ENCODE data around the gene NR6A1. TPM values are rescaled to one million over a fixed set of nuclear protein-coding genes. Genes with fewer than 3 reads are reported as not detected.

NR6A1 gene
- total and polyA plus RNA-seq, 5 donors = 0.57 to 1.9 (median 0.91) TPM

- H3K27me3 ChIP-seq (ENCODE audit: control insufficient read depth, insufficient read depth) = no peaks in the 10 kb centered on the region
- 81% methylated on average over 2 of the region's 2 CpGs for WGBS
Observed at GRCh38 chr9:124602632-124603031, 168.5 kb downstream of the NR6A1 start.

GRCh38 chr9:124602204-124602603 lies 168.9 kb downstream of the NR6A1 start:
- no peak for ATAC-seq
- 68% methylated on average over 2 of the region's 2 CpGs for WGBS
- Histone ChIP-seq H3K4me3 (ENCODE audit: low read length) (no peak overlapping the region), H3K27ac (ENCODE audit: low read length) (no peak overlapping the region), H3K9me3 (ENCODE audit: control insufficient read depth, low read length) (no peaks in the 10 kb centered on the region), H3K4me1 (ENCODE audit: control insufficient read depth, insufficient read depth, low read length) (no peaks in the 10 kb centered on the region), H3K27me3 (ENCODE audit: control insufficient read depth, insufficient read depth) (no peaks in the 10 kb centered on the region)
- DNase-seq = no peak
- intact Hi-C loops (cut with DNase I) = no loop called here

More at GRCh38 chr9:124602632-124603031, 168.5 kb downstream of the NR6A1 start:
- H3K4me3 ChIP-seq (ENCODE audit: low read length) = no peak overlapping the region
- H3K9me3 ChIP-seq (ENCODE audit: control insufficient read depth, low read length) = no peaks in the 10 kb centered on the region
- intact Hi-C loops (cut with DNase I) = no loop called here
- H3K4me1 ChIP-seq (ENCODE audit: control insufficient read depth, insufficient read depth, low read length) = no peaks in the 10 kb centered on the region
- H3K27ac ChIP-seq (ENCODE audit: low read length) = no peak overlapping the region
- DNase-seq (no peak), ATAC-seq (no peak)

GRCh38 chr9:124600407-124600806 lies 170.7 kb downstream of the NR6A1 start:
- no peak overlapping the region for H3K4me3 ChIP-seq (ENCODE audit: low read length)
- no peaks in the 10 kb centered on the region for H3K9me3 ChIP-seq (ENCODE audit: control insufficient read depth, low read length)
- H3K27ac ChIP-seq (ENCODE audit: low read length) = no peak overlapping the region
- no peak for DNase-seq
- ATAC-seq = no peak
- H3K4me1 ChIP-seq (ENCODE audit: control insufficient read depth, insufficient read depth, low read length) = no peaks in the 10 kb centered on the region
- no peaks in the 10 kb centered on the region for H3K27me3 ChIP-seq (ENCODE audit: control insufficient read depth, insufficient read depth)
- intact Hi-C loops (cut with DNase I) = no loop called here

GRCh38 chr9:124599121-124599795 lies 171.9 kb downstream of the NR6A1 start:
- WGBS = 98% methylated on average over 39 of the region's 39 CpGs
- intact Hi-C loops (cut with DNase I) = no loop called here
- Histone ChIP-seq H3K9me3 (ENCODE audit: control insufficient read depth, low read length) (no peaks in the 10 kb centered on the region), H3K27ac (ENCODE audit: low read length) (no peak overlapping the region), H3K27me3 (ENCODE audit: control insufficient read depth, insufficient read depth) (no peaks in the 10 kb centered on the region), H3K4me1 (ENCODE audit: control insufficient read depth, insufficient read depth, low read length) (no peaks in the 10 kb centered on the region), H3K4me3 (ENCODE audit: low read length) (no peak overlapping the region)
- no peak for ATAC-seq
- DNase-seq = no peak

GRCh38 chr9:124598048-124598447 lies 173.1 kb downstream of the NR6A1 start:
- Histone ChIP-seq H3K27ac (ENCODE audit: low read length) (no peak overlapping the region), H3K4me3 (ENCODE audit: low read length) (no peak overlapping the region), H3K9me3 (ENCODE audit: control insufficient read depth, low read length) (no peaks in the 10 kb centered on the region), H3K27me3 (ENCODE audit: control insufficient read depth, insufficient read depth) (no peaks in the 10 kb centered on the region), H3K4me1 (ENCODE audit: control insufficient read depth, insufficient read depth, low read length) (no peaks in the 10 kb centered on the region)
- ATAC-seq (no peak), DNase-seq (no peak)
- intact Hi-C loops (cut with DNase I) = no loop called here
- 89% methylated on average over 5 of the region's 5 CpGs for WGBS

GRCh38 chr9:124596172-124596839 lies 174.8 kb downstream of the NR6A1 start:
- no peak overlapping the region for H3K27ac ChIP-seq (ENCODE audit: low read length)
- 81% methylated on average over 6 of the region's 6 CpGs for WGBS
- H3K4me1 ChIP-seq (ENCODE audit: control insufficient read depth, insufficient read depth, low read length) = no peaks in the 10 kb centered on the region
- ATAC-seq (no peak), DNase-seq (no peak)
- H3K4me3 ChIP-seq (ENCODE audit: low read length) = no peak overlapping the region
- intact Hi-C loops (cut with DNase I) = no loop called here
- no peaks in the 10 kb centered on the region for H3K27me3 ChIP-seq (ENCODE audit: control insufficient read depth, insufficient read depth)
- no peaks in the 10 kb centered on the region for H3K9me3 ChIP-seq (ENCODE audit: control insufficient read depth, low read length)

- no peaks in the 10 kb centered on the region for H3K9me3 ChIP-seq (ENCODE audit: control insufficient read depth, low read length)
- intact Hi-C loops (cut with DNase I) = no loop called here
- no peak overlapping the region for H3K27ac ChIP-seq (ENCODE audit: low read length)
- no peaks in the 10 kb centered on the region for H3K4me1 ChIP-seq (ENCODE audit: control insufficient read depth, insufficient read depth, low read length)
- no peak overlapping the region for H3K4me3 ChIP-seq (ENCODE audit: low read length)
- 66% methylated on average over 7 of the region's 7 CpGs for WGBS
- no peaks in the 10 kb centered on the region for H3K27me3 ChIP-seq (ENCODE audit: control insufficient read depth, insufficient read depth)
- DNase-seq (no peak), ATAC-seq (no peak)
Observed at GRCh38 chr9:124595743-124596142, 175.4 kb downstream of the NR6A1 start.

GRCh38 chr9:124594673-124595072 lies 176.4 kb downstream of the NR6A1 start:
- 39% methylated on average over 3 of the region's 3 CpGs for WGBS
- no peak overlapping the region for H3K4me3 ChIP-seq (ENCODE audit: low read length)

GRCh38 chr9:124594225-124594624 lies 176.9 kb downstream of the NR6A1 start:
- intact Hi-C loops (cut with DNase I) = no loop called here
- DNase-seq (no peak), ATAC-seq (no peak)
- Histone ChIP-seq H3K27ac (ENCODE audit: low read length) (no peak overlapping the region), H3K27me3 (ENCODE audit: control insufficient read depth, insufficient read depth) (no peaks in the 10 kb centered on the region), H3K4me1 (ENCODE audit: control insufficient read depth, insufficient read depth, low read length) (no peaks in the 10 kb centered on the region), H3K9me3 (ENCODE audit: control insufficient read depth, low read length) (no peaks in the 10 kb centered on the region), H3K4me3 (ENCODE audit: low read length) (no peak overlapping the region)
- 40% methylated on average over 3 of the region's 3 CpGs for WGBS

More at GRCh38 chr9:124594673-124595072, 176.4 kb downstream of the NR6A1 start:
- no peak overlapping the region for H3K27ac ChIP-seq (ENCODE audit: low read length)
- intact Hi-C loops (cut with DNase I) = no loop called here
- H3K4me1 ChIP-seq (ENCODE audit: control insufficient read depth, insufficient read depth, low read length) = no peaks in the 10 kb centered on the region
- DNase-seq (no peak), ATAC-seq (no peak)
- no peaks in the 10 kb centered on the region for H3K9me3 ChIP-seq (ENCODE audit: control insufficient read depth, low read length)
- H3K27me3 ChIP-seq (ENCODE audit: control insufficient read depth, insufficient read depth) = no peaks in the 10 kb centered on the region

- Histone ChIP-seq H3K27ac (ENCODE audit: low read length) (no peak overlapping the region), H3K4me1 (ENCODE audit: control insufficient read depth, insufficient read depth, low read length) (no peaks in the 10 kb centered on the region), H3K27me3 (ENCODE audit: control insufficient read depth, insufficient read depth) (no peaks in the 10 kb centered on the region), H3K9me3 (ENCODE audit: control insufficient read depth, low read length) (no peaks in the 10 kb centered on the region), H3K4me3 (ENCODE audit: low read length) (no peak overlapping the region)
- intact Hi-C loops (cut with DNase I) = no loop called here
- ATAC-seq (no peak), DNase-seq (no peak)
- 52% methylated on average over 4 of the region's 4 CpGs for WGBS
Observed at GRCh38 chr9:124593651-124594058, 177.5 kb downstream of the NR6A1 start.

- Histone ChIP-seq H3K27me3 (ENCODE audit: control insufficient read depth, insufficient read depth) (no peaks in the 10 kb centered on the region), H3K27ac (ENCODE audit: low read length) (no peak overlapping the region), H3K9me3 (ENCODE audit: control insufficient read depth, low read length) (no peaks in the 10 kb centered on the region), H3K4me1 (ENCODE audit: control insufficient read depth, insufficient read depth, low read length) (no peaks in the 10 kb centered on the region), H3K4me3 (ENCODE audit: low read length) (no peak overlapping the region)
- DNase-seq (no peak), ATAC-seq (no peak)
- 71% methylated on average over 3 of the region's 3 CpGs for WGBS
- intact Hi-C loops (cut with DNase I) = no loop called here
Observed at GRCh38 chr9:124593200-124593599, 177.9 kb downstream of the NR6A1 start.

Measured in right cardiac atrium (tissue), 5 donors.